Memory B cell (primary cell): ENCODE results near the gene RCAN3.
A peak's percentile ranks its signal among the peaks of the same experiment; 100 is the strongest.

Experiments used
- ATAC-seq: fragments of 150-1000 bp; cut with Tn5 transposase; 2 replicates; pipeline ENCODE4 v1.10.0; 2021; ENCODE audit warnings: low read depth, mild to moderate bottlenecking, moderate library complexity
- DNase-seq, 2 donors: peaks; one replicate each; pipeline ENCODE4 v3.0.0; 2022; ENCODE audit warnings: low spot score in 2 of 2
- H3K27ac Mint-ChIP-seq: one replicate; pipeline ENCODE4 v1.8.0; 2022; ENCODE audit warnings: mild to moderate bottlenecking, moderate library complexity, mixed read lengths
- H3K27me3 Mint-ChIP-seq: one replicate; pipeline ENCODE4 v1.8.0; 2022; ENCODE audit warnings: mixed read lengths
- H3K36me3 Mint-ChIP-seq: one replicate; pipeline ENCODE4 v1.8.0; 2022; ENCODE audit warnings: mild to moderate bottlenecking, mixed read lengths
- H3K4me1 Mint-ChIP-seq: one replicate; pipeline ENCODE4 v1.8.0; 2022; ENCODE audit warnings: mixed read lengths
- H3K4me3 Mint-ChIP-seq: one replicate; pipeline ENCODE4 v1.8.0; 2022; ENCODE audit warnings: mild to moderate bottlenecking, moderate library complexity, mixed read lengths
- H3K9me3 Mint-ChIP-seq: one replicate; pipeline ENCODE4 v1.8.0; 2022; ENCODE audit warnings: mixed read lengths

The RCAN3 gene

GRCh38 chr1:24556414-24556795 lies 53.8 kb downstream of the RCAN3 start:
- Mint-ChIP-seq H3K36me3 (no peaks in the 10 kb centered on the region), H3K27me3 (peaks cover 6% of the 10 kb centered on the region), H3K27ac (no peak overlapping the region), H3K4me1 (peaks cover 3% of the 10 kb centered on the region), H3K4me3 (peak overlapping the region; percentile 32), H3K9me3 (no peaks in the 10 kb centered on the region)
- ATAC-seq (no peak), DNase-seq (no peak)

GRCh38 chr1:24557220-24557619 lies 54.6 kb downstream of the RCAN3 start:
- peaks cover 3% of the 10 kb centered on the region for H3K4me1 Mint-ChIP-seq
- no peaks in the 10 kb centered on the region for H3K9me3 Mint-ChIP-seq
- peaks cover 6% of the 10 kb centered on the region for H3K27me3 Mint-ChIP-seq
- no peak overlapping the region for H3K27ac Mint-ChIP-seq
- no peaks in the 10 kb centered on the region for H3K36me3 Mint-ChIP-seq
- DNase-seq (no peak), ATAC-seq (no peak)
- no peak overlapping the region for H3K4me3 Mint-ChIP-seq

GRCh38 chr1:24557711-24558131 lies 55.1 kb downstream of the RCAN3 start:
- peaks cover 6% of the 10 kb centered on the region for H3K27me3 Mint-ChIP-seq

GRCh38 chr1:24558455-24558854 lies 55.8 kb downstream of the RCAN3 start:
- no peak overlapping the region for H3K4me3 Mint-ChIP-seq
- no peak for DNase-seq

More at GRCh38 chr1:24557711-24558131, 55.1 kb downstream of the RCAN3 start:
- no peak for DNase-seq
- no peak overlapping the region for H3K4me3 Mint-ChIP-seq
- no peaks in the 10 kb centered on the region for H3K9me3 Mint-ChIP-seq
- ATAC-seq, result no peak
- H3K27ac Mint-ChIP-seq, result no peak overlapping the region
- H3K36me3 Mint-ChIP-seq, result no peaks in the 10 kb centered on the region
- H3K4me1 Mint-ChIP-seq, result peaks cover 3% of the 10 kb centered on the region

GRCh38 chr1:24558902-24559791 lies 56.5 kb downstream of the RCAN3 start:
- Mint-ChIP-seq H3K36me3 (no peaks in the 10 kb centered on the region), H3K27ac (no peak overlapping the region), H3K4me1 (peaks cover 5% of the 10 kb centered on the region), H3K4me3 (no peak overlapping the region), H3K27me3 (peaks cover 6% of the 10 kb centered on the region), H3K9me3 (no peaks in the 10 kb centered on the region)
- DNase-seq (no peak), ATAC-seq (no peak)

More at GRCh38 chr1:24558455-24558854, 55.8 kb downstream of the RCAN3 start:
- H3K27me3 Mint-ChIP-seq, result peaks cover 6% of the 10 kb centered on the region
- H3K36me3 Mint-ChIP-seq, result no peaks in the 10 kb centered on the region
- H3K4me1 Mint-ChIP-seq, result peaks cover 3% of the 10 kb centered on the region
- no peaks in the 10 kb centered on the region for H3K9me3 Mint-ChIP-seq
- H3K27ac Mint-ChIP-seq, result no peak overlapping the region
- no peak for ATAC-seq

- H3K27ac Mint-ChIP-seq, result no peak overlapping the region
- H3K4me1 Mint-ChIP-seq, result peaks cover 5% of the 10 kb centered on the region
- ATAC-seq (no peak), DNase-seq (no peak)
- no peaks in the 10 kb centered on the region for H3K36me3 Mint-ChIP-seq
- no peaks in the 10 kb centered on the region for H3K9me3 Mint-ChIP-seq
- peaks cover 5% of the 10 kb centered on the region for H3K27me3 Mint-ChIP-seq
- H3K4me3 Mint-ChIP-seq, result no peak overlapping the region
These were observed 57.7 kb downstream of the RCAN3 start for GRCh38 chr1:24560361-24560760.

- ATAC-seq, result no peak
- H3K4me1 Mint-ChIP-seq, result peaks cover 8% of the 10 kb centered on the region
- DNase-seq, result no peak
These were observed 60.0 kb downstream of the RCAN3 start for GRCh38 chr1:24562625-24563024.

GRCh38 chr1:24564695-24565094 lies 62.1 kb downstream of the RCAN3 start:
- Mint-ChIP-seq H3K27ac (no peak overlapping the region), H3K4me1 (peaks cover 14% of the 10 kb centered on the region), H3K4me3 (no peak overlapping the region), H3K27me3 (no peaks in the 10 kb centered on the region), H3K9me3 (no peaks in the 10 kb centered on the region), H3K36me3 (no peaks in the 10 kb centered on the region)
- ATAC-seq, result no peak
- no peak for DNase-seq

More at GRCh38 chr1:24562625-24563024, 60.0 kb downstream of the RCAN3 start:
- Mint-ChIP-seq H3K9me3 (no peaks in the 10 kb centered on the region), H3K4me3 (no peak overlapping the region), H3K27me3 (no peaks in the 10 kb centered on the region), H3K36me3 (no peaks in the 10 kb centered on the region), H3K27ac (no peak overlapping the region)

GRCh38 chr1:24566236-24566867 lies 63.7 kb downstream of the RCAN3 start:
- Mint-ChIP-seq H3K4me1 (peaks cover 14% of the 10 kb centered on the region), H3K4me3 (no peak overlapping the region), H3K27ac (no peak overlapping the region), H3K9me3 (no peaks in the 10 kb centered on the region), H3K36me3 (no peaks in the 10 kb centered on the region), H3K27me3 (no peaks in the 10 kb centered on the region)
- DNase-seq, result no peak
- ATAC-seq, result no peak

GRCh38 chr1:24567792-24568388 lies 65.3 kb downstream of the RCAN3 start:
- ATAC-seq, result peak; percentile 55
- H3K4me3 Mint-ChIP-seq, result no peak overlapping the region
- H3K27ac Mint-ChIP-seq, result peak overlapping the region; percentile 28
- peaks cover 23% of the 10 kb centered on the region for H3K4me1 Mint-ChIP-seq
- H3K36me3 Mint-ChIP-seq, result no peaks in the 10 kb centered on the region
- H3K27me3 Mint-ChIP-seq, result no peaks in the 10 kb centered on the region
- H3K9me3 Mint-ChIP-seq, result no peaks in the 10 kb centered on the region
- no peak for DNase-seq

GRCh38 chr1:24568475-24568874 lies 65.8 kb downstream of the RCAN3 start:
- Mint-ChIP-seq H3K36me3 (no peaks in the 10 kb centered on the region), H3K4me1 (peaks cover 25% of the 10 kb centered on the region), H3K9me3 (no peaks in the 10 kb centered on the region), H3K27me3 (no peaks in the 10 kb centered on the region), H3K4me3 (no peak overlapping the region), H3K27ac (peak overlapping the region; percentile 28)
- ATAC-seq (no peak), DNase-seq (no peak)

- Mint-ChIP-seq H3K4me3 (no peak overlapping the region), H3K4me1 (peaks cover 23% of the 10 kb centered on the region), H3K27me3 (no peaks in the 10 kb centered on the region), H3K9me3 (no peaks in the 10 kb centered on the region), H3K27ac (no peak overlapping the region), H3K36me3 (no peaks in the 10 kb centered on the region)
- ATAC-seq, result no peak
- DNase-seq, result no peak
These were observed 67.9 kb downstream of the RCAN3 start for GRCh38 chr1:24570265-24571125.

GRCh38 chr1:24572301-24572700 lies 69.7 kb downstream of the RCAN3 start:
- ATAC-seq, result peak; percentile 47
- Mint-ChIP-seq H3K27ac (peak overlapping the region; percentile 62), H3K36me3 (no peaks in the 10 kb centered on the region), H3K4me3 (peak overlapping the region; percentile 75), H3K4me1 (peaks cover 17% of the 10 kb centered on the region), H3K27me3 (no peaks in the 10 kb centered on the region), H3K9me3 (no peaks in the 10 kb centered on the region)
- no peak for DNase-seq
